Measurements from ENCODE around the gene LPCAT1.

DNA sequence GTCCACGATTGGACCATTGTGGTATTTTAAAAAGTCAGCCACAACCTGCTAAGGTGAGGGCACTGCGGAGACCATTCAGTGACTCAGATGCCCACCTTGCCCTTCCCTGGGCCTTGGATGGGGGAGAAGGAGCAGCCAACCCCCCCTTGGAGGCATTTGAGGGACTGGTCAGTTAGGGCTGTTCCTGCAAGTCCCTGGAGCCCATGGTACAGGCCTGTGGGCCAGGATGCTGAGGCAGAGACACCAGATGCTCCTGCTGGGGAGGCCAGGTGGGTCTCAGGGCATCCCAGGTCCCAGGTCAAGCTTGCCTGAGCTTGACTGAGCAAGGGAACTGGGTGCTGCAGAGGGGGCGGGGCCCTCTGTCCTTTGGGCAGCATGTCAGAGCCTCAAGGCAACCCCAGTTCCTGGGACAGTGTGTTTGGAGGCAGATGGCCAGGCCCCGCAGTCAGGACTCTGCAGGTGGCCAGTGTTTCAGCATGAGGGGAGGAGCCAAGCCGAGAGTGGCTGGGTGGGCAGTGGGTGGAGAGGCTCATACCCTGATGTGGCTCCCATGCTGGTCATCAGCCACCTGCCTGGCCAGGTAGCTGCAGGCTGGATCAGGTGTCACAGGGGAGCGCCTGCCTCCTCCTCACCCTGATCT, 106.1 kb downstream of the LPCAT1 start:
- TF ChIP-seq, protein P1, sequence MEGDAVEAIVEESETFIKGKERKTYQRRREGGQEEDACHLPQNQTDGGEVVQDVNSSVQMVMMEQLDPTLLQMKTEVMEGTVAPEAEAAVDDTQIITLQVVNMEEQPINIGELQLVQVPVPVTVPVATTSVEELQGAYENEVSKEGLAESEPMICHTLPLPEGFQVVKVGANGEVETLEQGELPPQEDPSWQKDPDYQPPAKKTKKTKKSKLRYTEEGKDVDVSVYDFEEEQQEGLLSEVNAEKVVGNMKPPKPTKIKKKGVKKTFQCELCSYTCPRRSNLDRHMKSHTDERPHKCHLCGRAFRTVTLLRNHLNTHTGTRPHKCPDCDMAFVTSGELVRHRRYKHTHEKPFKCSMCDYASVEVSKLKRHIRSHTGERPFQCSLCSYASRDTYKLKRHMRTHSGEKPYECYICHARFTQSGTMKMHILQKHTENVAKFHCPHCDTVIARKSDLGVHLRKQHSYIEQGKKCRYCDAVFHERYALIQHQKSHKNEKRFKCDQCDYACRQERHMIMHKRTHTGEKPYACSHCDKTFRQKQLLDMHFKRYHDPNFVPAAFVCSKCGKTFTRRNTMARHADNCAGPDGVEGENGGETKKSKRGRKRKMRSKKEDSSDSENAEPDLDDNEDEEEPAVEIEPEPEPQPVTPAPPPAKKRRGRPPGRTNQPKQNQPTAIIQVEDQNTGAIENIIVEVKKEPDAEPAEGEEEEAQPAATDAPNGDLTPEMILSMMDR (IDR thresholded peaks at IDR 0.05) = no peak
- TF ChIP-seq TCF7L2 (IDR thresholded peaks at IDR 0.05; ENCODE audit: low read depth, low read length) (no peak), SIN3A (IDR thresholded peaks at IDR 0.05; ENCODE audit: borderline replicate concordance, insufficient read depth, low read depth, low read length) (no peak)

All from Panc1 (cell line).